Loucy (cell line): ENCODE data around the gene MDN1.

ENCODE experiments used
- H2AFZ ChIP-seq: fragments of 200-600 bp; sonication (generic); 2 replicates; pipeline ENCODE4 v1.6.0; 2016; ENCODE audit warnings: antibody characterized with exemption, mild to moderate bottlenecking, low read length, moderate library complexity
- H3F3A ChIP-seq: fragments of 200-600 bp; 2 replicates; pipeline ENCODE4 v1.6.0; 2016; ENCODE audit warnings: antibody characterized with exemption, low read depth, mild to moderate bottlenecking
- H3K27me3 ChIP-seq: fragments of 200-600 bp; sonication (generic); 2 replicates; pipeline ENCODE4 v1.6.1; 2014; ENCODE audit warnings: low read length, mild to moderate bottlenecking; ENCODE audit not compliant: insufficient read depth, poor library complexity, severe bottlenecking
- H3K36me3 ChIP-seq: fragments of 200-600 bp; sonication (generic); 2 replicates; pipeline ENCODE4 v1.6.1; 2016; ENCODE audit warnings: low read length; ENCODE audit not compliant: insufficient read depth
- H3K4me1 ChIP-seq: fragments of 200-600 bp; sonication (generic); 2 replicates; pipeline ENCODE4 v1.5.1; 2014; ENCODE audit warnings: low read length, mild to moderate bottlenecking; ENCODE audit not compliant: insufficient read depth, poor library complexity, severe bottlenecking
- H3K4me2 ChIP-seq: fragments of 200-600 bp; sonication (generic); 2 replicates; pipeline ENCODE4 v1.6.0; 2014; ENCODE audit warnings: antibody characterized with exemption, low read length, low read depth, mild to moderate bottlenecking; ENCODE audit not compliant: poor library complexity, severe bottlenecking
- H3K4me3 ChIP-seq: fragments of 200-600 bp; sonication (generic); 2 replicates; pipeline ENCODE4 v1.5.1; 2014; ENCODE audit warnings: low read length, mild to moderate bottlenecking, mixed read lengths; ENCODE audit not compliant: poor library complexity, severe bottlenecking
- H3K79me2 ChIP-seq: fragments of 200-600 bp; sonication (generic); 2 replicates; pipeline ENCODE4 v1.6.1; 2014; ENCODE audit warnings: low read length; ENCODE audit not compliant: insufficient read depth
- H3K9ac ChIP-seq: fragments of 200-600 bp; sonication (generic); 2 replicates; pipeline ENCODE4 v1.6.0; 2014; ENCODE audit warnings: mild to moderate bottlenecking, low read depth, low read length, moderate library complexity; ENCODE audit not compliant: poor library complexity, severe bottlenecking
- H3K9me2 ChIP-seq: fragments of 200-600 bp; sonication (generic); replicated peaks from 2 replicates; pipeline ENCODE4 v1.6.1; 2016; ENCODE audit warnings: low read depth, low read length, mixed read lengths
- H3K9me3 ChIP-seq: fragments of 200-600 bp; sonication (generic); 2 replicates; pipeline ENCODE4 v1.6.1; 2014; ENCODE audit warnings: mild to moderate bottlenecking, antibody characterized with exemption, low read length, low read depth; ENCODE audit not compliant: insufficient read depth
- H4K20me1 ChIP-seq: fragments of 200-600 bp; sonication (generic); 2 replicates; pipeline ENCODE4 v1.6.0; 2014; ENCODE audit warnings: antibody characterized with exemption, low read length, mild to moderate bottlenecking; ENCODE audit not compliant: insufficient read depth, poor library complexity, severe bottlenecking
- EZH2phosphoT487 ChIP-seq: fragments of 200-600 bp; IDR thresholded peaks from 2 replicates; pipeline ENCODE4 v1.6.1; 2018; ENCODE audit warnings: antibody characterized with exemption, mild to moderate bottlenecking, moderate library complexity, borderline replicate concordance
- TF ChIP-seq, protein P1 (sequence below): fragments of 200-600 bp; sonication (generic); conservative IDR thresholded peaks from 2 replicates; pipeline ENCODE4 v1.5.1; 2014; ENCODE audit warnings: mild to moderate bottlenecking, antibody characterized with exemption, low read length

The MDN1 gene

DNA sequence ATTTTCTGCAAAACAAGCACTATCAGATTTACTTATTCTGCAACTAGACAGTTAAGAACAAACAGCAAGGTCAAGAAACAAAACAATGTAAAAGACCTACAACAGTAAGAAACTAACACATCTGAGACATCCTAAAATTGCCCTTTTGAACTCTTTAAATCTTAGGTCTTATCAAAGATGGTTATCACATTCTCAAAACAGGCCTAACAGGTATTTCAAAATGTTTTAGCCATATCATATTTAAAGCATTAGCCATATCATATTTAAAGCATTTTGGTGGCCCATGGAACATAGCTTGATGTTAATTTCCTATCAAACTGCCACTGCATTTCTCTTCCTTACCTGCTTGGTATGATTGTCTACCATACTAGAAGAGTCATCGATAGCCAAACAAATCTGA is 169.9 kb downstream of the MDN1 start:
- H3K9ac ChIP-seq: no peak overlapping the region
- H3K9me3 ChIP-seq: no peaks in the 10 kb centered on the region
- H3K79me2 ChIP-seq: no peaks in the 10 kb centered on the region
- no peak overlapping the region for H3K4me2 ChIP-seq
- H3K4me1 ChIP-seq: no peaks in the 10 kb centered on the region
- no peak for TF ChIP-seq EZH2phosphoT487
- TF ChIP-seq, protein P1, sequence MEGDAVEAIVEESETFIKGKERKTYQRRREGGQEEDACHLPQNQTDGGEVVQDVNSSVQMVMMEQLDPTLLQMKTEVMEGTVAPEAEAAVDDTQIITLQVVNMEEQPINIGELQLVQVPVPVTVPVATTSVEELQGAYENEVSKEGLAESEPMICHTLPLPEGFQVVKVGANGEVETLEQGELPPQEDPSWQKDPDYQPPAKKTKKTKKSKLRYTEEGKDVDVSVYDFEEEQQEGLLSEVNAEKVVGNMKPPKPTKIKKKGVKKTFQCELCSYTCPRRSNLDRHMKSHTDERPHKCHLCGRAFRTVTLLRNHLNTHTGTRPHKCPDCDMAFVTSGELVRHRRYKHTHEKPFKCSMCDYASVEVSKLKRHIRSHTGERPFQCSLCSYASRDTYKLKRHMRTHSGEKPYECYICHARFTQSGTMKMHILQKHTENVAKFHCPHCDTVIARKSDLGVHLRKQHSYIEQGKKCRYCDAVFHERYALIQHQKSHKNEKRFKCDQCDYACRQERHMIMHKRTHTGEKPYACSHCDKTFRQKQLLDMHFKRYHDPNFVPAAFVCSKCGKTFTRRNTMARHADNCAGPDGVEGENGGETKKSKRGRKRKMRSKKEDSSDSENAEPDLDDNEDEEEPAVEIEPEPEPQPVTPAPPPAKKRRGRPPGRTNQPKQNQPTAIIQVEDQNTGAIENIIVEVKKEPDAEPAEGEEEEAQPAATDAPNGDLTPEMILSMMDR: no peak
- no peaks in the 10 kb centered on the region for H3F3A ChIP-seq
- peaks cover 74% of the 10 kb centered on the region; the same call in 1 of the 2 replicates for H3K36me3 ChIP-seq
- H3K27me3 ChIP-seq: no peaks in the 10 kb centered on the region
- H2AFZ ChIP-seq: no peak overlapping the region
- no peak overlapping the region for H3K4me3 ChIP-seq
- no peaks in the 10 kb centered on the region for H3K9me2 ChIP-seq
- no peaks in the 10 kb centered on the region for H4K20me1 ChIP-seq

- TF ChIP-seq, protein P1: no peak
- TF ChIP-seq EZH2phosphoT487: no peak
- Histone ChIP-seq H3K36me3 (peaks cover 61% of the 10 kb centered on the region; the same call in 1 of the 2 replicates), H3K4me1 (no peaks in the 10 kb centered on the region), H3K27me3 (no peaks in the 10 kb centered on the region), H3F3A (no peaks in the 10 kb centered on the region), H3K9ac (no peak overlapping the region), H3K79me2 (no peaks in the 10 kb centered on the region), H2AFZ (no peak overlapping the region), H3K4me3 (no peak overlapping the region), H3K4me2 (no peak overlapping the region), H3K9me3 (no peaks in the 10 kb centered on the region), H4K20me1 (no peaks in the 10 kb centered on the region), H3K9me2 (no peaks in the 10 kb centered on the region)
Observed at GRCh38 chr6:89644864-89645263, 174.7 kb downstream of the MDN1 start.

GRCh38 chr6:89643406-89643805 is 176.2 kb downstream of the MDN1 start:
- H3K79me2 ChIP-seq: no peaks in the 10 kb centered on the region
- no peak overlapping the region for H3K9ac ChIP-seq
- no peak overlapping the region for H3K4me2 ChIP-seq
- no peak overlapping the region for H2AFZ ChIP-seq
- peaks cover 6% of the 10 kb centered on the region for H3K4me1 ChIP-seq
- no peaks in the 10 kb centered on the region for H3K9me2 ChIP-seq
- H4K20me1 ChIP-seq: no peaks in the 10 kb centered on the region
- no peaks in the 10 kb centered on the region for H3K27me3 ChIP-seq
- peaks cover 50% of the 10 kb centered on the region; the same call in 1 of the 2 replicates for H3K36me3 ChIP-seq
- H3K4me3 ChIP-seq: no peak overlapping the region
- H3F3A ChIP-seq: no peaks in the 10 kb centered on the region
- no peaks in the 10 kb centered on the region for H3K9me3 ChIP-seq
- TF ChIP-seq EZH2phosphoT487: no peak
- TF ChIP-seq, protein P1: no peak
